ENCODE measurements around the gene SLC16A13.
"Not testable (repeated sequence)": the region's sequence is repeated elsewhere in the genome, so short reads cannot be mapped to it uniquely, and the experiment has no call there.

SLC16A13 gene, protein sequence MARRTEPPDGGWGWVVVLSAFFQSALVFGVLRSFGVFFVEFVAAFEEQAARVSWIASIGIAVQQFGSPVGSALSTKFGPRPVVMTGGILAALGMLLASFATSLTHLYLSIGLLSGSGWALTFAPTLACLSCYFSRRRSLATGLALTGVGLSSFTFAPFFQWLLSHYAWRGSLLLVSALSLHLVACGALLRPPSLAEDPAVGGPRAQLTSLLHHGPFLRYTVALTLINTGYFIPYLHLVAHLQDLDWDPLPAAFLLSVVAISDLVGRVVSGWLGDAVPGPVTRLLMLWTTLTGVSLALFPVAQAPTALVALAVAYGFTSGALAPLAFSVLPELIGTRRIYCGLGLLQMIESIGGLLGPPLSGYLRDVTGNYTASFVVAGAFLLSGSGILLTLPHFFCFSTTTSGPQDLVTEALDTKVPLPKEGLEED

DNA sequence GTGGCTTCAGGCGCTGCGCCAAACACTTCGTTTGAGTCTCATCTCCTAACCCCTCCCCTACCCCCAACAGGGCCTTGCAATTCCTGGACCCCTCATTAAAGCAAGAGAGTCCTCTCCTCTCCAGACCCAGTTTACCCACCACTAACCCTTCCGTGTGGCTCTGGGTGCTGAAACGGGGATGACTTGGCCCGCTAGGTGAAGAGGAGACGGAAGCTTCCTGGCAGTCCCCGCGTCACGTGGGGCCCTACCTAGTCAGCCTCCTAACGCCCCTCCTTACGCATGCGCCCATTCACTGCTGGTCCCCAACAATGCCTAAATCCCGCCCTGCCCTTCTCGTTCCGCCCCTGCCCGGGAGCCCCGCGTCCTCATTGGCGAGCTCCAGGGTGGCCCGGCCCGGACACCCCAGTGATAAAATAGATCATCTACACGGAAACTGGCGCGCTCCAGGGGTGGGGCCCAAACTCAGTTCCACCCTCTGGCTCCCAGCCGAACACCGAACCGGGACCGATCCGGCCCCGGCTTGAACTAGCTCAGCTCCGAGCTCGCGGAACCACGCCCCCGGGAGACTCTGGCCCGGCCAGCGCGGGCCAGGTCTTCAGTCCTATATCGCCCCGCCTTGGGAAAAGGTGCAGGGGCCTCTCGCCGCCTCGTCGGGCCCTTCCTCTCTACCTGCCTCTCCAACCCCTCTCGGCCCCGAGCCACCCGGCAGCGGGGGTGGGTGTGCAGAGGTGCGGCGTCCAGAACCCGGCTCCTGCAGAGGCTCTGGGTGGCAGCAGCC, at the start of gene SLC16A13:
TSS of gene SLC16A13 (plus strand) at position 425 of the 778 bp plus-strand sequence. CDS start 368 bp downstream, outside the sequence.
- DNase-seq, result peak; percentile 99

DNA sequence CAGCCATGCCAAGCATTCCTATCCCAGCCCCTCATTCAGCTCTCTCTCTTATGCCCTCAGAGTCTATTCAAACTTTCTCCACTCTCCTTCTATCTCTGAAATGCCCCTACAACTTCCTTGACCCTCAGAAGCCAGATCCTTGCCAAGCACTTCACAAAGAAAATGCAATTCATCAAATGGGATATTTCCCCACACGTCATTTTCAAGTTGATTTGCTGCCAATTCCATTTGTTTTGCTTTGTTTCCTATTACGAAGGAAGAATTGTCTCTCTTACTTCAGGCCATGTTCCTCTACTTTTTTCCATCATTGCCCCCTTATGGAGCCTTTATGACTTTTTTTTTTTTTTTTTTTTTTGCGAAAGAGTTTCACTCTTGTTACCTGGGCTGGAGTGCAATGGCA, 49.1 kb upstream of the SLC16A13 start:
- DNase-seq, result no peak

DNA sequence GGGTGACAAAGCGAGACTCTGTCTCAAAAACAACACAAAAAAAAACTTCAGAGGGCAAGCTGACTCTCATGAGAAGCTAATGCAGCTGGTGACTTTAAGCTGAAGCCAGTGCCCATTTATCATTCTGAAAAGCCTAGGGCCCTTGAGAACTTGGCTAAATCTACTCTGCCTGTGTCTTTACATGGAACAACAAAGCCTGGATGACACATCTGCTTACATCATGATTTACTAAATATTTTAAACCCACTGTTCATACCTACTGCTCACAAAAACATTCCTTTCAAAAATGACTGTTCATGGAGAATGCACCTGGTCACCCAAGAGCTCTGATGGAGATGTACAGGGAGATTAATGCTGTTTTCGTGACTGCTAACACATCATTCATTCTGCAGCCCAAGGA, 46.0 kb upstream of the SLC16A13 start:
- DNase-seq, result no peak

DNA sequence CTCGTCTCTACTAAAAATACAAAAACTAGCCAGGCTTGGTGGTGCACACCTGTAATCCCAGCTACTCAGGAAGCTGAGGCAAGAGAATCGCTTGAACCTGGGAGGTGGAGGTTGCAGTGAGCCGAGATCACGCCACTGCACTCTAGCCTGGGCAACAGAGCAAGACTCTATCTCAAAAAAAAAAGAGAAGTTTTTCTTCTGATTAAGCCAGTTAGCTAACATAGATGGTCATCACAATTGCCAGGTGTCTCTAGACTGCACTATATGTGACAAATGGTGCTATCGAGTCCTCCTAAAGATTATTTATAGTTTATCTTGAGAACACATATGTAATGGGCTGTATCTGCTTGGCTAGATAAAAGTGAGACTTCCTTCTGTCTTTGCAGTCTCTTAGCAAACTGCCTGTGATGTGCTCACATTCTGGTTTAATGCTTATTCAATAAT, 42.2 kb upstream of the SLC16A13 start:
- DNase-seq, result not testable (repeated sequence)

DNA sequence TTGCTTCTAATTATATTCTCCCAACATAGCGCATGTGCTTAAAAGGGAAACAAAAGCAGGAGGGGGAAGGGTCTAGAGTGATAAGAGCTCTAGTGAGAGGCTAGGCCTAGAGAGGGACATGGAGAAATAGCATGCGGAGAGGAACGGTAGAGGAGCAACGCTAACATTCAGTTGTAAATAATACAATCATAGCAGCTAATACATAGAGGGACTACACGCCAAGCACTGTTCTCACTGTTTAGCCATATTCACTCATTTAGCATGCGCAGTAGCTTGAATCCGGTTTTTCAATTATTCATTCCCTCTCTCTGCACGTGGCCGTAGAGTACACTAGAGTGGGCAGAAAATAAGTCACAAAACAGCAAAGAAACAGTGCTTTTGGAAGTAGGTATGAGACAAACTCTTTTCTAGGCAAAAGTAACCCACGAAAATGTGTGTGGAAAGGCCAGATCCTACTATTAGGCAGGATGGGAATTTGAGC, 41.7 kb upstream of the SLC16A13 start:
- DNase-seq, result no peak

DNA sequence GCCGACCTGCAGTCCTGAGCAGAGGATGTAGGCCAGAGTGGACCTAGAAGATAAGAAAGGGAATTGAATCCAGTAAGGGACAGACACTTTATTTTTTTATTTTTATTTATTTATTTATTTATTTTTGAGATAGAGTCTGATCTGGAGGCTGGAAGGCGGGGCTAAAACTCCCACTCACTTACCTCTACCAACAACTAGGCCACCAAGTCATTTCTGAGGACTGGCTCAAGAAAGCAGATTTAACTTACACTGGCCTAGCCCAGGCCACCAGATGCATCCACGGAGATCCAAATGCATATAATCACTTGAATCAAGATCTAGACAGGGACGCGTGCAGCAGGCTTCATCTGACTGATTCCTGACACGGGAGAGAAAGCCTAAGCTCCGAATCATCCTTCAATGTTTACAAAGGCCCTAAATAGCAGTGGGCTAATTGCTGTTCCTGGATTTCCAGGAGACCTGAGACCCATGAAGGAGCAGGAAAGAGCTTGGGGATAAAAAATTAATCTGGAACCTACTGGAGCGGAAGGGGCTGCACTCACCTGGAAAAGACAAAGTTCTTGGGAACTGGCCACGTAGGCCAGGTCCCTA, 41.1 kb upstream of the SLC16A13 start:
- DNase-seq, result no peak

DNA sequence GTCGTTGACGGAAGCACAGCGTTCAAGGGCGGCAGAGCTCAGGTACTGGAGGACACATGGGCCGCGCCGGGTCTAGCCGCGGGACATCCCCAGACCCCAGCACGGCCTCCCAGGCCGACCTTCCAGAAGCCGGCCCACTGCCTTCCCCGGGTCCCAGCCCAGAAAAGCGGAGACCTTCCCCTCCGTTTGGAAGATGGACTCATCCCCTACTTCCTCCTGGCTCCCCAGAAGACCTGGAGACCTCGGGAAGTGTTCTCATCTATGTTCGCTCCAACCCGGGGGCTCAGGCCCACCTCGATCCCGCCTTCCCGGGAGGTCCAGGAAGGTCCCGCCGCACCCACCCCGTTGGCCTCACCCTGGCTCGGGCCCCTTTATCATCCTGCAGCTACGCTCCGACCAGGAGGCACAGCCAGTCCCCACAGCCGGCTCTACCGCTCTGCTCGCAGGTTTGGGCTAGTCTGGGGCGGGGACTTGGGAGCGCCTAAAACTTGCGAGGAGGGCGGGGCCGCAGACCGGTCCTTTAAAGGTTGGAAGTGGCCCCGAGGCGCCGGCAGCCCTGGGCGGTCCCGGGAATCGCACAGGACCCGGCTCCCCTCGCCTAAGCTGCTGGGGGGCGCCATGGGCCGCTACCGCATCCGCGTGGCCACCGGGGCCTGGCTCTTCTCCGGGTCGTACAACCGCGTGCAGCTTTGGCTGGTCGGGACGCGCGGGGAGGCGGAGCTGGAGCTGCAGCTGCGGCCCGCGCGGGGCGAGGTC, 40.1 kb upstream of the SLC16A13 start, which contains the start of gene ALOX12:
TSS of gene ALOX12 (plus strand) at position 550 of the 756 bp plus-strand sequence. CDS start at position 619, 69 bp downstream.
- DNase-seq, result no peak

DNA sequence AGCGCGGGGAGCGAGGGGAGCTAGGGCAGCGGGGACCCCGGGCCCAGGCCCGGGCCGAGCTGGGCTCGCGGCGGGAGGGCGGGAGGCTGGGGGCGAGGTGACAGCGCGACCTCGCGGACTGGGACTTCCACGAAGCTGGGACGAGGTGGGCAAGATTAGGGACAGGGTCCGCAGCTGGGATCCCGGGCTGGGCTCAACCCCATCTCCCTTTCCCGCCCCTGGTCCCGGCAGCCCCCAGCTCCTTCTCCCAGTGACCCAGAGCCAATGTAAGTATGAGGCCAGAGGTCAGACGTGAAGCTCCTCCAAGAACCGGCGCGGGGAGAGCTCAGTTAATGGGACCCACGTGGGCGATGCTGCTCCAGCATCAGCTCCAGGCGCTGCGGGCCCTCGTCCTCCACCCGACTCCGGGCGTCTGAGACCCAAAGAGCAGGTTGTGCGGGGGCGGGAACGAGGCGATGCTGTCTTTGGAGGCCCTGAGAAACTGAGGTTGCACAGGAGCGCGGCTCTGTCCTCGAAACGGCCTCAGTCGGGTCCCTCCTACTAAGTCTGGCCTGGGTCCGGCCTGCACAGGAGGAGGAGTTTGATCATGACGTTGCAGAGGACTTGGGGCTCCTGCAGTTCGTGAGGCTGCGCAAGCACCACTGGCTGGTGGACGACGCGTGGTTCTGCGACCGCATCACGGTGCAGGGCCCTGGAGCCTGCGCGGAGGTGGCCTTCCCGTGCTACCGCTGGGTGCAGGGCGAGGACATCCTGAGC, 39.4 kb upstream of the SLC16A13 start:
- DNase-seq, result no peak

DNA sequence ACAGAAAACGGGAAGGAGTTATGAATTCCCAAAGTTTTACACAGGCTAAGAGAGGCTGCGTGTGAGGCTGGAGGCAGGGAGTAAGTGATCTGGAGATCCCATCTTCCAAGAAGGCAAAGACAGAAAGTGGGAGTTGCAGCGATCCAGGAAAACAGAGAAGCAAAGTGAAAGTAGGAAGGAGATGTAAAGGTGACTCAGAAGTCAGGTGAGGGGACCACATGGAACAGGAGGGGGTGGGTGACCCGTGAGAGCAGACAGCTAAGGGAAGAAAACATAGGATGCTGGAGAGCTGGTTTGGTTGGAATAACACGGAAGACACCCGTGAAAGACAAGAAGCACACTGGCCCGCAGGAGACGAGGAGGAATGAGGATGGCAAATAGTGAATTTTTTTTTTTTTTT, 38.6 kb upstream of the SLC16A13 start:
- no peak for DNase-seq

DNA sequence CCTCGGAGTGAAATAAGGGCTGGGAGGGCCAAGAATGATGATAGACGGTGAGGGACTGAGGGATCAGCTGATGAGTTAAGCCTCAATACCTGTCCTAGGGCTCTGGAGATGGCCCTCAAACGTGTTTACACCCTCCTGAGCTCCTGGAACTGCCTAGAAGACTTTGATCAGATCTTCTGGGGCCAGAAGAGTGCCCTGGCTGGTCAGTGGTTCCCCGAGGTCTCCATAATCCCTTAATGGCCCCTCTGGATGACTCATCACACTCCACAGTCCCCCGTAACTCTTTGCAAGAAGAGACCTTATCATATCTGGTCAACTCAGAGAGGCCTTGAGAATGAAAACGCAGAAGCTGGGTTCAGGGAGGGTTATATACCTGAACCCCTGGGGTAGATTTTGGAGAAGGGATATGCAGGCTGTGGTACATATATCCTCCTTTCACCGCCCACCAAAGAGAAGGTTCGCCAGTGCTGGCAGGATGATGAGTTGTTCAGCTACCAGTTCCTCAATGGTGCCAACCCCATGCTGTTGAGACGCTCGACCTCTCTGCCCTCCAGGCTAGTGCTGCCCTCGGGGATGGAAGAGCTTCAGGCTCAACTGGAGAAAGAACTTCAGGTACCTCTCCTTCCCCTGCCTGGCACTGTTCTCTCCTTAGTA, 36.8 kb upstream of the SLC16A13 start:
- DNase-seq, result no peak

DNA sequence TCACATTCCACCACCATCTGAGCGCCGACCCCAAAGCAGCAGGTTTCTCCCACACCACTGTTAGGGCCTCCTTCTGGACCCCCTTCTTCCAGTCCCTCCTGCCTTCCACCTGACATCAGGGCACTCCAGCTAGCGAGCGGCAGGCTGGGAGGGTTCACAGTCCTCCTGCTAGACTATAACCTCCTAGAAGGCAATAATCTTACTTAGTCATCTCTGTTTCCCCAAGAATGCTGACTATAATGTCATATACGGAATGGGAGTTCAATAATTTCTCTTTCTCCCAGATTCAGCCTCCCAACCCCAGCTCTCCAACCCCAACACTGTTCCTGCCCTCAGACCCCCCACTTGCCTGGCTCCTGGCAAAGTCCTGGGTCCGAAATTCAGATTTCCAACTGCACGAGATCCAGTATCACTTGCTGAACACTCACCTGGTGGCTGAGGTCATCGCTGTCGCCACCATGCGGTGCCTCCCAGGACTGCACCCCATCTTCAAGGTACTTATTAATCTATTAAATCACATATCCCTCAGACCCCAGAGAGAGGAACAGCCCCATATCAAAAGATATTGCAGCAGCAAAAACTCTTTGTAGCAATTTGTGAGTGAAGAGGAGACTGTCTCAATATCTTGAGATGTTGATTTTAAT, 34.4 kb upstream of the SLC16A13 start:
- DNase-seq, result no peak

DNA sequence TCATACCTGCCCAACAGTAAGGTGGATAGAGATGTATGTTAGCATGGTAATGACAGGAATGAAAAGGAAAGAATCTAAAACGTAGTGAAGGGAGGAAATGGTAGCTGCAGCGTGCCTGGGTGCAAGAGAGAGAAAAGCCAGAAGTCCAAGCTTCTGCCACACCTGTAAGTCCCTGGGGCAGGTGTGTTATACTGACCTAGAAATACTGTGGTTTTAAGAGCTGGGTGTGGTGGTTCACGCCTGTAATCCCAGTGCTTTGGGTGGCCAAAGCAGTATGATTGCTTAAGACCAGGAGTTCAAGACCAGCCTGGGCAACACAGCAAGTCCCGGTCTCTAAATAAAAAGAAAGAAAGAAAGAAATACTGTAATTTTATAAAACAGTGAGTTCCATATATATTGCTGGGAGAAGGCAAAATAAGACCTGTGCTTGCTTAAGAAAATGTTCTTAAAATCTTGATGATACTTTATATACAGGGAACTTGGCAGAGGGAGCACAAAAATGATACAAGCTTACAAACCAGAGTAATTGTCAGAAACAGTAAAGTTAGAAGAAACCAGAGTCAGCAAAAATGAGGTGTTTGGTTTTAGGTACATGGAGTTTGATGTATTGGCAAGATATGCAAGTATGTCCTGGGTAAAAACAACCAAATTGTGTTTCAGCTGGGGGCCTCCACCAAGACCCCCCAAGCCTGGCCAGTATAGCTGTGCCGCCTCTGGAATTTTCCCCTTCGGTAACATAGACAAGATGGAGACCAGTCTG, 33.3 kb upstream of the SLC16A13 start:
- no peak for DNase-seq

DNA sequence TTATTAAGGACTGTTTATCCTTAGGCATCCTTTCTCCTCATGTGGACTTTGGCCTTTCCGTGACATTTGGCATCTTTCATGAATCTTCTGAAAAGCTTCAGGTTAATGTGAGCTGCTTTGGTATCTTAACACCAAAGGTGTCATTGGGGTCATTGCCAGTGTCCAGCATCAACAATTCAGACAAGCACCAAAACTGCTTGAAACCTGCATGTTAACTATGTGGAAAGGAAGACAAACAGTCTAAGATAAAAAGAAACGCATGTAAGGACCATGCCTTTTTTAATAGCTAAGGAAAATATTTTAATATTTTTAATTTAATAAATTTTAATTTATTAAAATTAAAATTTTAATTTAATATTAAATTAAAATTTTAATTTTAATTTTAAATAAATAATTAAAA, 32.1 kb upstream of the SLC16A13 start:
- DNase-seq, result no peak

DNA sequence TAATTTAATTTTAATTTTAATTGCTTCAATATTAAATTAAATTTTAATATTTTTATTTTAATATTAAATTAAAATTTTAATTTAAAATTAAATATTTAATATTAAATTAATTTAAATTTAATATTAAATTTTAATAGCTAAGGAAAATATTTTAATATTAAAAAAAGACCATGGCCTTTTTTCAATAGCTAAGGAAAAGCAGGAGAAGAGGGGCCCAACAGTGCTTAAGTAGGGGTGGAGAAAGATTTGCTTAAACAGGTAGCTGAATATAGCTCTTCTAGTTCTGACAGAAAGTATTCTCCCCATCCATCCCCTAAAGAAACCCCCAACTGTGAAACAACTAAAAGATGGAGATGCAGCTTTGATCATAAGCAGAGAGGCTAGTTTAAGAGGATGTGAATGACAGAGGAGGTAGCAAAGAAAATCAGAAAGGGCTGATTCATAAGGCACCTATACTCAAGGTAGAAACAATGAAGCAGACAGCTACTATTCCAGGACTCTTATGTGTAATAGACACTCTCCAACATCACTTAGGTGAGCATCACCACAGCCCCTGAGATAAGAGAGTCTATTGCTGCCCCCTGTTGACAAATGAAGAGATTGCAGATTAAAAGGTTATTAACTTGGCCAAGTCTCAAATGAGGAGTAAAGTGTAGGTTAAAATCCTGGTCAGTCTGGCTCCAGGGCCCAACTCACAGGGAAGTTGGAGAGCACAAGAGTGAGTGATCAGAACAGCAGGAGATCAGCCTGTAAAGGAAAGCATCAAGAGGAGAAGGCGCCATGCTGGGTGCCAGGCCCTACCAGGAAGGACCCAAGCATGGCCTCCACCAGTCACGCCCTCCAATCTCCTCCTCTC, 31.2 kb upstream of the SLC16A13 start:
- no peak for DNase-seq

DNA sequence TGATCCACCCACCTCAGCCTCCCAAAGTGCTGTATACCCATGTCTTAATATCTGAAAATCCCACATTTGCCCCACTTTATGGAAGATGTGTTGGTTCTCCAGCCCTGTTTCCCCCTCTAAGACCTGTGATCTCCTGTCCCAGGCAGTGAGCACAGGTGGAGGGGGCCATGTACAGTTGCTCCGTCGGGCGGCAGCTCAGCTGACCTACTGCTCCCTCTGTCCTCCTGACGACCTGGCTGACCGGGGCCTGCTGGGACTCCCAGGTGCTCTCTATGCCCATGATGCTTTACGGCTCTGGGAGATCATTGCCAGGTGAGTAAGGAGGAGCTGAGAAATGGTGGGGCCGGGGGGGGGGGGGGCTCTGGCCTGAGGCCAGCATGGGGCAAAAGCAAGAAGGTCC, 30.1 kb upstream of the SLC16A13 start:
- no peak for DNase-seq

DNA sequence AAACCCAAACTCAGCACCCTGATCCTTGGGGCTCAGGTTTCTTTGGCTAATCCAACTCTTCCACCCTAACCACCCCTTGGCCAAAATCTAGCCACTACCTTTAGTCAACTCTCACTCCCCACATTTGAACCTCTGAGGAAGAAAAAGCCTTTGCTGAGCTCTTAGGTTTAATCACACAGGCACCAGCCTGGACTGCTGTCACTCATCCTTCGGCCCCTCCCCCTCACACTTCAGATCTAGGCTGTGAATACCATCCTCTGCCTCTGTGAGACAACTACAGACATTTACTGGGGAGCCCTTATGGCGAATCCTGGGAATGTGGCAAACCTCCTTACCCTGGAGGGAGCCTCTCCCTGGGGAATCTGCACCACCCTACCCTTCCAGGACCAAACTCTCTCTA, 28.7 kb upstream of the SLC16A13 start:
- no peak for DNase-seq

DNA sequence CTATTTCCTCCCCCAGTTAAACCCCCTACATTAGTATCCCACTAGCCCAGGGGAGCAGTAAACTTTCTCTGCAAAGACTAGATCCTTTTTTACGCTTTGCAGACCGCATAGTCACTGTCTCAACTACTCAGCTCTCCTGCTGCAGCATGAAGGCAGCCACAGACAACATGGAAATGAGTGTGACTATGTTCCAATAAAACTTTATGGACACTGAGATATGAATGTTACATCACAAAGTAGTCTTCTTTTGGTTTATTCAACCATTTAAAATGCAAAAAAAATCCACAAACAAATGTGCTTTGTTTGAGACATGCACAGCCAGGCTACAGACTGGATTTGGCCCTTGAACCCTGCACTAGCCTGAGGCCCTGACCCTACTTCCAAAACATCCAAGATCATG, 25.3 kb upstream of the SLC16A13 start:
- no peak for DNase-seq

DNA sequence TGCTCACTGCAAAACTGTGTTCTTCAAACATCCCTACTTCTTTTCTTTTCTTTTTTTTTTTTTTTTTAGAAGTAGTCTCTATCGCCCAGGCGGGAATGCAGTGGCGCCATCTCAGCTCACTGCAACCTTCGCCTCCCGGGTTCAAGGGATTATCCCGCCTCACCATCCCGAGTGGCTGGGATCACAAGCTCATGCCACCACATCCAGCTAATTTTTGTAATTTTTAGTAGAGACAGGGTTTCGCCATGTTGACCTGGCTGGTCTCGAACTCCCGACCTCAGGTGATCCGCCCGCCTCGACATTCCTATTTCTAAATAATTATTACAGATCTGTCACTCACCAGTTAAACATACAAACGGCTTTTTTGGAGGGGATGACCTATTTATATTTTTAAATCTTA, 24.4 kb upstream of the SLC16A13 start:
- DNase-seq, result no peak

DNA sequence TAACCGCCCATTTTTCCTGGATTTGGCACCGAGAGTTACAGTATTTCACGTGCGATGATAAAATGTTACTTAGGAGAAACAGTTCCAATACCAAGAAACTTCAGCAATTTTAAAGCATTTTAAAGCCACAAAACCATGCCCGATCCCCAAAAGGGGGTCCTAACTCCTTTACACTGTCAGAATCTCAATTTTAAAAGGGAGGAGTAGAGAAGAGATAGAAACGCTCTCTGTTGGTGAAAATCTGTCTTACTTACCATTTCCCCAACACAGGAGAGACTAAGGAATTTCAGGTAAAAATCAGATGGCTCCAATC, 23.9 kb upstream of the SLC16A13 start:
- DNase-seq, result no peak

Measured in CD4-positive, alpha-beta T cell treated with Interleukin-15 for 1 hour (primary cell).